H1 (cell line): ENCODE results near the gene CD59. TPM values are rescaled to one million over a fixed set of nuclear protein-coding genes. Genes with fewer than 3 reads are reported as not detected.

Source experiments
- CTCF ChIA-PET: fragments of 300-600 bp; sonication (Branson Sonifier 250); formaldehyde crosslinking; loops from one replicate; lab custom pipeline; 2021; ENCODE audit not compliant: partially characterized antibody; lab: Charles Lee
- POLR2A ChIA-PET: fragments of 300-600 bp; sonication (Branson Sonifier 250); formaldehyde crosslinking; loops from one replicate; lab custom pipeline; 2021; ENCODE audit warnings: inconsistent platforms; ENCODE audit not compliant: partially characterized antibody; lab: Charles Lee
- DNase-seq, 2 experiments: peaks; one replicate each; pipeline versions ENCODE4 v3.0.0 to v3.0.0-alpha.2; 2010 to 2022; ENCODE audit warnings: low spot score in 2 of 2, low read depth in 1 of 2, mixed read lengths in 1 of 2
- FAIRE-seq: peaks from 2 replicates; lab custom pipeline; 2011; peaks lifted over from hg19 to GRCh38; lab: Jason Lieb, UNC
- H2AFZ ChIP-seq: 2 replicates; pipeline ENCODE4 v1.8.1; 2012; ENCODE audit warnings: low read length, inconsistent platforms
- H2AK5ac ChIP-seq: 2 replicates; pipeline ENCODE4 v1.6.1; 2013; ENCODE audit warnings: low read depth, low read length
- H2BK120ac ChIP-seq: replicated peaks from 2 replicates; pipeline ENCODE3; 2013; ENCODE audit warnings: low read depth, low read length, inconsistent platforms
- H2BK12ac ChIP-seq: 2 replicates; pipeline ENCODE4 v1.6.1; 2013; ENCODE audit warnings: low read depth, low read length
- H2BK15ac ChIP-seq: 2 replicates; pipeline ENCODE4 v1.6.1; 2013; ENCODE audit warnings: low read length
- H2BK20ac ChIP-seq: 2 replicates; pipeline ENCODE4 v1.6.1; 2013; ENCODE audit warnings: low read length
- H2BK5ac ChIP-seq: 2 replicates; pipeline ENCODE4 v1.6.1; 2013; ENCODE audit warnings: low read depth, low read length
- H3K14ac ChIP-seq: 2 replicates; pipeline ENCODE4 v1.6.1; 2013; ENCODE audit warnings: inconsistent platforms; ENCODE audit not compliant: insufficient read length
- H3K18ac ChIP-seq: 2 replicates; pipeline ENCODE4 v1.6.1; 2013; ENCODE audit warnings: low read length; ENCODE audit errors: extremely low read depth
- H3K23ac ChIP-seq: 2 replicates; pipeline ENCODE4 v1.6.1; 2013; ENCODE audit warnings: inconsistent platforms; ENCODE audit not compliant: insufficient read length
- H3K23me2 ChIP-seq: 2 replicates; pipeline ENCODE4 v1.6.1; 2013; ENCODE audit warnings: low read depth, low read length
- H3K27ac ChIP-seq: 2 replicates; pipeline ENCODE4 v1.6.1; 2011; ENCODE audit warnings: low read depth, low read length, inconsistent platforms
- H3K27me3 ChIP-seq, 4 experiments: replicated peaks in 1 of 4; 1 replicate in 1 of 4; 2 replicates in 3 of 4; pipeline versions ENCODE4 v1.6.1 to v1.8.1; 2011 to 2013; ENCODE audit warnings: low read length in 3 of 4, mild to moderate bottlenecking in 3 of 4, inconsistent platforms in 2 of 4, mixed read lengths in 2 of 4, moderate library complexity in 1 of 4; ENCODE audit not compliant: control insufficient read depth in 3 of 4, insufficient read depth in 3 of 4; ENCODE audit errors: extremely low read depth in 1 of 4
- H3K36me3 ChIP-seq, 4 experiments: 2 replicates each; pipeline versions ENCODE4 v1.6.1 to v1.8.1; 2011 to 2013; ENCODE audit warnings: mild to moderate bottlenecking in 4 of 4, low read length in 3 of 4, moderate library complexity in 2 of 4, control low read depth in 1 of 4, inconsistent platforms in 1 of 4; ENCODE audit not compliant: insufficient read depth in 4 of 4, control insufficient read depth in 2 of 4
- H3K4ac ChIP-seq: replicated peaks from 2 replicates; pipeline ENCODE3; 2013; ENCODE audit warnings: low read length, low read depth, mixed read lengths, inconsistent platforms; ENCODE audit not compliant: insufficient read length
- H3K4me1 ChIP-seq, 4 experiments: replicated peaks in 1 of 4; 1 replicate in 1 of 4; 2 replicates in 3 of 4; pipeline versions ENCODE4 v1.6.1 to v1.8.1; 2011 to 2013; ENCODE audit warnings: low read length in 3 of 4, inconsistent platforms in 2 of 4, mixed read lengths in 1 of 4; ENCODE audit not compliant: insufficient read depth in 4 of 4, control insufficient read depth in 3 of 4
- H3K4me2 ChIP-seq, 2 experiments: 2 replicates each; pipeline versions ENCODE4 v1.6.1 to v1.8.1; 2011 to 2013; ENCODE audit warnings: low read depth in 2 of 2, low read length in 2 of 2, control low read depth in 1 of 2, inconsistent platforms in 1 of 2, mild to moderate bottlenecking in 1 of 2; ENCODE audit not compliant: insufficient read depth in 1 of 2
- H3K4me3 ChIP-seq, 4 experiments: fragments of 200-600, 300-600 bp in 1 of 4; sonication (generic), shearing (Covaris generic), sonication (Bioruptor Twin) in 1 of 4; 2 replicates each; pipeline versions ENCODE4 v1.5.1 to v1.8.1; 2011 to 2016; ENCODE audit warnings: low read length in 4 of 4, low read depth in 3 of 4, control low read depth in 2 of 4, inconsistent platforms in 2 of 4, mild to moderate bottlenecking in 2 of 4, mixed read lengths in 1 of 4, moderate library complexity in 1 of 4; ENCODE audit not compliant: insufficient read depth in 2 of 4; ENCODE audit errors: extremely low read depth in 1 of 4
- H3K56ac ChIP-seq: replicated peaks from 2 replicates; pipeline ENCODE3; 2013; ENCODE audit warnings: low read depth, mild to moderate bottlenecking, mixed read lengths, low read length, inconsistent platforms; ENCODE audit not compliant: insufficient read length
- H3K79me1 ChIP-seq: 2 replicates; pipeline ENCODE4 v1.6.1; 2013; ENCODE audit warnings: low read depth, low read length, control low read depth
- H3K79me2 ChIP-seq, 2 experiments: 2 replicates each; pipeline versions ENCODE4 v1.6.1 to v1.8.1; 2012 to 2013; ENCODE audit warnings: low read length in 2 of 2, mild to moderate bottlenecking in 2 of 2, inconsistent platforms in 1 of 2; ENCODE audit not compliant: insufficient read depth in 2 of 2, control insufficient read depth in 1 of 2
- H3K9ac ChIP-seq, 4 experiments: replicated peaks in 1 of 4; 1 replicate in 1 of 4; 2 replicates in 3 of 4; pipeline versions ENCODE4 v1.6.1 to v1.8.1; 2011 to 2013; ENCODE audit warnings: low read depth in 3 of 4, low read length in 3 of 4, control low read depth in 2 of 4, mild to moderate bottlenecking in 2 of 4, moderate library complexity in 2 of 4, inconsistent platforms in 1 of 4; ENCODE audit errors: extremely low read depth in 1 of 4
- H3K9me3 ChIP-seq, 2 experiments: 2 replicates each; pipeline versions ENCODE4 v1.6.1 to v1.8.1; 2012 to 2013; ENCODE audit warnings: mild to moderate bottlenecking in 2 of 2, moderate library complexity in 2 of 2, control low read depth in 1 of 2, inconsistent platforms in 1 of 2, low read depth in 1 of 2, low read length in 1 of 2, mixed read lengths in 1 of 2; ENCODE audit not compliant: insufficient read depth in 2 of 2
- H4K20me1 ChIP-seq, 2 experiments: replicated peaks in 1 of 2; 2 replicates each; pipeline versions ENCODE3 to v1.8.1; 2011 to 2013; ENCODE audit warnings: inconsistent platforms in 2 of 2, low read length in 2 of 2, mild to moderate bottlenecking in 1 of 2; ENCODE audit not compliant: insufficient read depth in 2 of 2, control insufficient read depth in 1 of 2
- H4K5ac ChIP-seq: 2 replicates; pipeline ENCODE4 v1.6.1; 2013; ENCODE audit warnings: low read length, low read depth, mixed read lengths, inconsistent platforms; ENCODE audit not compliant: insufficient read length
- H4K8ac ChIP-seq: 2 replicates; pipeline ENCODE4 v1.8.0; 2013; ENCODE audit warnings: mild to moderate bottlenecking, moderate library complexity, low read length, inconsistent platforms; ENCODE audit not compliant: insufficient read depth; ENCODE audit errors: extremely low read depth
- H4K91ac ChIP-seq: replicated peaks from 2 replicates; pipeline ENCODE3; 2013; ENCODE audit warnings: low read length, mixed read lengths, inconsistent platforms; ENCODE audit not compliant: insufficient read length
- ATF3 ChIP-seq: IDR thresholded peaks from 2 replicates; pipeline ENCODE4 v1.6.1; 2011; ENCODE audit warnings: low read depth, mild to moderate bottlenecking, low read length; ENCODE audit not compliant: insufficient read depth
- BACH1 ChIP-seq: IDR thresholded peaks from 2 replicates; pipeline ENCODE4 v1.6.1; 2012; ENCODE audit warnings: low read length, improper control_type of control experiment
- CBX5 ChIP-seq: fragments of 300-800, 300-1000 bp; sonication (generic); IDR thresholded peaks from 2 replicates; pipeline ENCODE4 v1.7.1; 2016; ENCODE audit warnings: antibody characterized with exemption, low read length, low read depth
- CREB1 ChIP-seq: IDR thresholded peaks from 2 replicates; pipeline ENCODE4 v1.6.1; 2012; ENCODE audit warnings: inconsistent platforms
- JUN ChIP-seq: IDR thresholded peaks from 2 replicates; pipeline ENCODE4 v1.6.1; 2011; ENCODE audit warnings: low read depth, mild to moderate bottlenecking, improper control_type of control experiment, low read length
- JUND ChIP-seq: IDR thresholded peaks from 2 replicates; pipeline ENCODE4 v1.6.1; 2011; ENCODE audit warnings: mild to moderate bottlenecking, improper control_type of control experiment, low read length
- KDM5A ChIP-seq: fragments of 200-600 bp; IDR thresholded peaks from 2 replicates; pipeline ENCODE4 v1.7.1; 2012; ENCODE audit warnings: mild to moderate bottlenecking, low read length, inconsistent platforms, mixed read lengths
- RNF2 ChIP-seq: fragments of 200-900, 300-1000 bp; sonication (generic); IDR thresholded peaks from 2 replicates; pipeline ENCODE4 v1.7.1; 2016; ENCODE audit warnings: borderline replicate concordance, low read depth, mild to moderate bottlenecking, antibody characterized with exemption, low read length; ENCODE audit not compliant: poor library complexity, severe bottlenecking; ENCODE audit errors: missing control alignments
- RXRA ChIP-seq: IDR thresholded peaks from 2 replicates; pipeline ENCODE4 v1.6.1; 2011; ENCODE audit warnings: low read depth, mild to moderate bottlenecking, low read length, moderate library complexity; ENCODE audit not compliant: insufficient read depth
- TAF7 ChIP-seq: optimal IDR thresholded peaks from 2 replicates; pipeline ENCODE3; 2011; ENCODE audit warnings: low read depth, mild to moderate bottlenecking, inconsistent platforms, low read length, moderate library complexity, borderline replicate concordance
- WGBS, 2 experiments: shearing (Covaris generic) in 1 of 2; methylation state at CpG; one replicate each; pipeline versions ENCODE4 v1.1.6 to v1.1.7; 2013 to 2015; ENCODE audit warnings: low lambda C conversion rate in 2 of 2, mixed read lengths in 2 of 2, inconsistent platforms in 1 of 2, low coverage in 1 of 2, missing lambda C conversion rate in 1 of 2; ENCODE audit not compliant: insufficient replicate concordance in 2 of 2, insufficient coverage in 1 of 2, insufficient read length in 1 of 2; ENCODE audit errors: extremely low coverage in 1 of 2, missing lambda C conversion rate in 1 of 2; 5-methylcytosine and 5-hydroxymethylcytosine counted together
- polyA plus RNA-seq, 7 experiments: library from polyadenylated mRNA; depleted of rRNA in 3 of 7; stranded (reverse) in 5 of 7; unstranded in 2 of 7; fragments of >200 nt in 5 of 7; fragments of 200-250 nt in 2 of 7; gene quantifications; 1 replicate in 5 of 7; 2 replicates in 1 of 7; 4 replicates in 1 of 7; pipeline versions ENCODE4 v1.2.1 to v1.2.3, GENCODE V29; 2011 to 2013; ENCODE audit warnings: missing spikeins in 2 of 7, mixed read lengths in 2 of 7
- total RNA-seq: library from RNA; stranded (reverse); fragmentation: NEBNext Ultra II Directional; extraction: Animal tissue kit (Norgen Biotek cat#: 25700); gene quantifications from 2 replicates; pipeline ENCODE4 v1.2.1, GENCODE V29; 2021
- TF ChIP-seq, protein P1 (sequence below): IDR thresholded peaks from 2 replicates; pipeline ENCODE4 v1.6.1; 2012; ENCODE audit warnings: inconsistent platforms

CD59 gene
- total and polyA plus RNA-seq, 2 of the 8 experiments (the other 6 are each of a cell fraction or from before 2014, with no cell fraction given) = 63.1 to 90.3 TPM

GRCh38 chr11:33690290-33691065, 45.7 kb downstream of the CD59 start:
- no peak overlapping the region for H2BK5ac ChIP-seq
- no peak for TF ChIP-seq CBX5
- TF ChIP-seq ATF3 = no peak
- no peak for TF ChIP-seq RXRA
- TF ChIP-seq, protein P1, sequence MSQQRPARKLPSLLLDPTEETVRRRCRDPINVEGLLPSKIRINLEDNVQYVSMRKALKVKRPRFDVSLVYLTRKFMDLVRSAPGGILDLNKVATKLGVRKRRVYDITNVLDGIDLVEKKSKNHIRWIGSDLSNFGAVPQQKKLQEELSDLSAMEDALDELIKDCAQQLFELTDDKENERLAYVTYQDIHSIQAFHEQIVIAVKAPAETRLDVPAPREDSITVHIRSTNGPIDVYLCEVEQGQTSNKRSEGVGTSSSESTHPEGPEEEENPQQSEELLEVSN = no peak
- no peak for TF ChIP-seq TAF7
- TF ChIP-seq JUND = no peak
- no peak for TF ChIP-seq RNF2
- TF ChIP-seq KDM5A = no peak
- TF ChIP-seq JUN = no peak
- TF ChIP-seq CREB1 = no peak
- TF ChIP-seq BACH1 = no peak

More at GRCh38 chr11:33690290-33691065, 45.7 kb downstream of the CD59 start:
- Histone ChIP-seq H3K36me3 (no peaks in the 10 kb centered on the region), H3K56ac (no peak overlapping the region), H3K14ac (no peak overlapping the region), H3K18ac (no peak overlapping the region), H4K20me1 (no peaks in the 10 kb centered on the region), H3K9me3 (no peaks in the 10 kb centered on the region), H2BK15ac (no peak overlapping the region), H3K23me2 (no peaks in the 10 kb centered on the region), H3K27me3 (no peaks in the 10 kb centered on the region), H3K23ac (no peak overlapping the region), H2AFZ (no peak overlapping the region), H3K79me1 (no peaks in the 10 kb centered on the region), H2BK20ac (no peak overlapping the region), H3K79me2 (no peaks in the 10 kb centered on the region), H3K4me1 (peaks cover 2 to 16% (median 9%) of the 10 kb centered on the region in 4 experiments), H2BK12ac (no peak overlapping the region; the same call in 1 of the 2 replicates), H3K27ac (no peak overlapping the region), H2BK120ac (no peak overlapping the region), H3K9ac (no peak overlapping the region), H4K5ac (no peak overlapping the region), H4K91ac (no peak overlapping the region), H3K4ac (no peak overlapping the region), H2AK5ac (no peak overlapping the region), H3K4me3 (no peak overlapping the region), H3K4me2 (no peak overlapping the region), H4K8ac (no peak overlapping the region)
- WGBS, 2 experiments = 94% methylated on average over 8 of the region's 8 CpGs; no CpG with 5 or more reads in 1 of the 2 experiments
- DNase-seq (no peak), FAIRE-seq (no peak)
- ChIA-PET CTCF (interaction anchor here (0.8 to 14.5 kb wide), 12 partner anchors 17 to 326 kb away, joined by 3 to 167 read pairs (median 4); partner anchors contain the start of genes CD59 and FBXO3), POLR2A (interaction anchor here (2.2 kb wide), 1 partner anchor 10 kb away, joined by 9 read pairs; the partner anchor contains the start of gene C11orf91)
